H9 (cell line): Measurements from ENCODE around the gene CPSF4L. TPM values are rescaled to one million over a fixed set of nuclear protein-coding genes. Genes with fewer than 3 reads are reported as not detected.

Experiments used
- DNase-seq: peaks from one replicate; pipeline ENCODE4 v3.0.0-alpha.2; 2017
- H2AFZ ChIP-seq: one replicate; pipeline ENCODE4 v1.6.1; 2013; ENCODE audit warnings: mild to moderate bottlenecking, low read length, control low read depth, moderate library complexity
- H2AK5ac ChIP-seq: 2 replicates; pipeline ENCODE4 v1.6.1; 2013; ENCODE audit warnings: low read length, control low read depth, mixed read lengths; ENCODE audit not compliant: insufficient read length
- H2BK120ac ChIP-seq: one replicate; pipeline ENCODE4 v1.6.1; 2013; ENCODE audit warnings: low read depth, mild to moderate bottlenecking, low read length, control low read depth, inconsistent platforms; ENCODE audit not compliant: poor library complexity, severe bottlenecking
- H2BK12ac ChIP-seq: 2 replicates; pipeline ENCODE4 v1.6.1; 2013; ENCODE audit warnings: low read length, control low read depth, mixed read lengths, low read depth; ENCODE audit not compliant: insufficient read length
- H2BK15ac ChIP-seq: 2 replicates; pipeline ENCODE4 v1.6.1; 2013; ENCODE audit warnings: low read depth, low read length, control low read depth
- H2BK20ac ChIP-seq: one replicate; pipeline ENCODE4 v1.6.1; 2013; ENCODE audit warnings: low read depth, mild to moderate bottlenecking, low read length, control low read depth, inconsistent platforms; ENCODE audit not compliant: poor library complexity, severe bottlenecking
- H2BK5ac ChIP-seq: 2 replicates; pipeline ENCODE4 v1.6.1; 2013; ENCODE audit warnings: low read length, control low read depth, mixed read lengths; ENCODE audit not compliant: insufficient read length
- H3K14ac ChIP-seq: 2 replicates; pipeline ENCODE4 v1.6.1; 2013; ENCODE audit warnings: low read length, control low read depth; ENCODE audit not compliant: insufficient read depth
- H3K18ac ChIP-seq: 2 replicates; pipeline ENCODE4 v1.6.1; 2013; ENCODE audit warnings: low read depth, mild to moderate bottlenecking, mixed read lengths, low read length, control low read depth; ENCODE audit not compliant: insufficient read length
- H3K23ac ChIP-seq: 2 replicates; pipeline ENCODE4 v1.6.1; 2013; ENCODE audit warnings: low read length, control low read depth, mixed read lengths, low read depth; ENCODE audit not compliant: insufficient read length
- H3K23me2 ChIP-seq: 2 replicates; pipeline ENCODE4 v1.6.1; 2013; ENCODE audit warnings: low read depth, mild to moderate bottlenecking, mixed read lengths, low read length, control low read depth; ENCODE audit not compliant: insufficient read length, poor library complexity, severe bottlenecking
- H3K27ac ChIP-seq: 2 replicates; pipeline ENCODE4 v1.5.1; 2013; ENCODE audit warnings: low read length, control low read depth, mixed read lengths, low read depth; ENCODE audit not compliant: insufficient read length
- H3K27me3 ChIP-seq: 2 replicates; pipeline ENCODE4 v1.6.1; 2013; ENCODE audit warnings: low read length, control low read depth, inconsistent platforms; ENCODE audit not compliant: insufficient read depth
- H3K4ac ChIP-seq: 2 replicates; pipeline ENCODE4 v1.6.1; 2013; ENCODE audit warnings: low read depth, mild to moderate bottlenecking, control low read depth, inconsistent platforms, low read length, moderate library complexity
- H3K4me1 ChIP-seq: 2 replicates; pipeline ENCODE4 v1.6.1; 2013; ENCODE audit warnings: low read length, control low read depth, inconsistent platforms; ENCODE audit not compliant: insufficient read depth
- H3K4me2 ChIP-seq: 2 replicates; pipeline ENCODE4 v1.6.1; 2013; ENCODE audit warnings: low read length, control low read depth, mixed read lengths; ENCODE audit not compliant: insufficient read length, insufficient read depth
- H3K56ac ChIP-seq: 2 replicates; pipeline ENCODE4 v1.6.1; 2013; ENCODE audit warnings: low read depth, mild to moderate bottlenecking, mixed read lengths, low read length, control low read depth; ENCODE audit not compliant: insufficient read length
- H3K79me1 ChIP-seq: 2 replicates; pipeline ENCODE4 v1.6.1; 2013; ENCODE audit warnings: low read depth, mild to moderate bottlenecking, moderate library complexity, low read length, control low read depth, inconsistent platforms; ENCODE audit not compliant: insufficient read depth, poor library complexity, severe bottlenecking
- H3K79me2 ChIP-seq: 2 replicates; pipeline ENCODE4 v1.6.1; 2013; ENCODE audit warnings: low read length, control low read depth, inconsistent platforms; ENCODE audit not compliant: insufficient read depth
- H3K9ac ChIP-seq: 2 replicates; pipeline ENCODE4 v1.6.1; 2013; ENCODE audit warnings: low read length, control low read depth, mixed read lengths; ENCODE audit not compliant: insufficient read length; ENCODE audit errors: extremely low read depth
- H3K9me3 ChIP-seq: one replicate; pipeline ENCODE4 v1.6.1; 2013; ENCODE audit warnings: low read depth, low read length, inconsistent platforms; ENCODE audit not compliant: control insufficient read depth
- H3T11ph ChIP-seq: one replicate; pipeline ENCODE4 v1.6.1; 2013; ENCODE audit warnings: mild to moderate bottlenecking, low read length, control low read depth, inconsistent platforms
- H4K20me1 ChIP-seq: one replicate; pipeline ENCODE4 v1.6.1; 2013; ENCODE audit not compliant: control insufficient read depth, insufficient read length, insufficient read depth
- H4K5ac ChIP-seq: 2 replicates; pipeline ENCODE4 v1.6.1; 2013; ENCODE audit warnings: low read depth, mild to moderate bottlenecking, mixed read lengths, low read length, control low read depth; ENCODE audit not compliant: insufficient read length
- H4K8ac ChIP-seq: replicated peaks from 2 replicates; pipeline ENCODE4 v1.6.1; 2013; ENCODE audit warnings: low read length, control low read depth, mixed read lengths, low read depth; ENCODE audit not compliant: insufficient read length
- H4K91ac ChIP-seq: 2 replicates; pipeline ENCODE4 v1.6.1; 2013; ENCODE audit warnings: low read depth, mild to moderate bottlenecking, moderate library complexity, mixed read lengths, low read length, control low read depth; ENCODE audit not compliant: insufficient read length
- H3K27ac Mint-ChIP-seq, 3 experiments: 2 replicates in 2 of 3; 3 replicates in 1 of 3; pipeline ENCODE4 v1.8.0; 2020 to 2021; ENCODE audit warnings: mixed read lengths in 3 of 3, mild to moderate bottlenecking in 1 of 3, moderate library complexity in 1 of 3
- H3K27me3 Mint-ChIP-seq: 2 replicates; pipeline ENCODE4 v1.8.0; 2021; ENCODE audit warnings: low read depth, mild to moderate bottlenecking, moderate library complexity, mixed read lengths
- H3K36me3 Mint-ChIP-seq, 3 experiments: 2 replicates in 2 of 3; 3 replicates in 1 of 3; pipeline ENCODE4 v1.8.0; 2020 to 2021; ENCODE audit warnings: low read depth in 3 of 3, mixed read lengths in 3 of 3; ENCODE audit not compliant: insufficient read depth in 1 of 3
- H3K4me1 Mint-ChIP-seq, 2 experiments: 2 replicates each; pipeline ENCODE4 v1.8.0; 2020; ENCODE audit warnings: mixed read lengths in 2 of 2
- H3K4me3 Mint-ChIP-seq, 2 experiments: 2 replicates in 1 of 2; 3 replicates in 1 of 2; pipeline ENCODE4 v1.8.0; 2020 to 2021; ENCODE audit warnings: mild to moderate bottlenecking in 2 of 2, mixed read lengths in 2 of 2, moderate library complexity in 1 of 2
- H3K9me3 Mint-ChIP-seq, 2 experiments: 2 replicates in 1 of 2; 3 replicates in 1 of 2; pipeline ENCODE4 v1.8.0; 2020; ENCODE audit warnings: mild to moderate bottlenecking in 2 of 2, mixed read lengths in 2 of 2, moderate library complexity in 1 of 2
- WGBS: extraction: QIAGEN DNeasy Blood & Tissue Kit; methylation state at CpG from one replicate; pipeline ENCODE4 v1.1.7; 2013; ENCODE audit warnings: missing lambda C conversion rate, low lambda C conversion rate, mixed read lengths; ENCODE audit not compliant: insufficient read length; ENCODE audit errors: extremely low coverage; 5-methylcytosine and 5-hydroxymethylcytosine counted together
- total RNA-seq: library from RNA; stranded (reverse); gene quantifications from 2 replicates; pipeline ENCODE4 v1.2.1, GENCODE V29; 2021
- TF ChIP-seq, protein P1 (sequence below): fragments of 200-600 bp; sonication (generic); conservative IDR thresholded peaks from 3 replicates; pipeline ENCODE4 v1.8.0; 2021; ENCODE audit warnings: antibody characterized with exemption, mild to moderate bottlenecking

Gene CPSF4L
- total RNA-seq, 1 experiment from 2014 or later, result not detected

DNA sequence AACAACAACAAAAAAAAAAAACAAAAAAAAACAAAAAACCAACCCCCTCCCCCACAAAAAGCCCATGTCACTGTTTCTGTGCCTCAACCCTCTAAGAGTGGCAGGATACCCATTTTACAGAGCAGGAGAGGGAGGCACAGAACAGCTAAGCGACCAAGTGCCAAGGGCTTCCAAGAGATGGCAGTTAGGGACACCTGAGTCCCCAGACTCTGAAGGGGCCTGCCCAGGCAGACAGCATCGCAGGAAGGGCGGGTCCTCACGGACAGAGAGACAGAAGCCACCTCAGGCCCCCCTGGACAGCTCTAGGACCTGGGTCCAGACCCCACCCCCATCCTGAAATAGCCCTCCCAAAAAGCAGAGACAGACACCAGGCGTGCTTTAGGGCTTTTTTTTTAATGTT, 21.6 kb upstream of the CPSF4L start:
- no peak overlapping the region for H3K18ac ChIP-seq
- H3K4me2 ChIP-seq, result no peak overlapping the region
- H3K27me3 ChIP-seq, result no peaks in the 10 kb centered on the region
- TF ChIP-seq, protein P1, sequence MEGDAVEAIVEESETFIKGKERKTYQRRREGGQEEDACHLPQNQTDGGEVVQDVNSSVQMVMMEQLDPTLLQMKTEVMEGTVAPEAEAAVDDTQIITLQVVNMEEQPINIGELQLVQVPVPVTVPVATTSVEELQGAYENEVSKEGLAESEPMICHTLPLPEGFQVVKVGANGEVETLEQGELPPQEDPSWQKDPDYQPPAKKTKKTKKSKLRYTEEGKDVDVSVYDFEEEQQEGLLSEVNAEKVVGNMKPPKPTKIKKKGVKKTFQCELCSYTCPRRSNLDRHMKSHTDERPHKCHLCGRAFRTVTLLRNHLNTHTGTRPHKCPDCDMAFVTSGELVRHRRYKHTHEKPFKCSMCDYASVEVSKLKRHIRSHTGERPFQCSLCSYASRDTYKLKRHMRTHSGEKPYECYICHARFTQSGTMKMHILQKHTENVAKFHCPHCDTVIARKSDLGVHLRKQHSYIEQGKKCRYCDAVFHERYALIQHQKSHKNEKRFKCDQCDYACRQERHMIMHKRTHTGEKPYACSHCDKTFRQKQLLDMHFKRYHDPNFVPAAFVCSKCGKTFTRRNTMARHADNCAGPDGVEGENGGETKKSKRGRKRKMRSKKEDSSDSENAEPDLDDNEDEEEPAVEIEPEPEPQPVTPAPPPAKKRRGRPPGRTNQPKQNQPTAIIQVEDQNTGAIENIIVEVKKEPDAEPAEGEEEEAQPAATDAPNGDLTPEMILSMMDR, result no peak
- no peak overlapping the region for H2BK15ac ChIP-seq
- H2BK20ac ChIP-seq, result no peak overlapping the region
- no peak overlapping the region for H3K14ac ChIP-seq
- no peak overlapping the region for H3T11ph ChIP-seq
- no peak overlapping the region for H2BK12ac ChIP-seq
- no peaks in the 10 kb centered on the region for H3K27me3 Mint-ChIP-seq
- peaks cover 3% of the 10 kb centered on the region; the same call in 1 of the 2 replicates for H3K4me1 ChIP-seq
- H2BK120ac ChIP-seq, result no peak overlapping the region
- peaks cover 33 to 44% of the 10 kb centered on the region in 2 experiments for H3K4me1 Mint-ChIP-seq
- no peak overlapping the region for H4K5ac ChIP-seq
- no peaks in the 10 kb centered on the region for H3K9me3 Mint-ChIP-seq
- no peaks in the 10 kb centered on the region for H3K79me1 ChIP-seq
- H3K9ac ChIP-seq, result no peak overlapping the region
- no peaks in the 10 kb centered on the region for H3K23me2 ChIP-seq
- peak overlapping the region in 1 of 3 experiments; percentile 77; a peak in 1 of 7 replicates for H3K27ac Mint-ChIP-seq
- no peak for DNase-seq
- no peaks in the 10 kb centered on the region for H3K9me3 ChIP-seq
- H2AK5ac ChIP-seq, result no peak overlapping the region
- H3K79me2 ChIP-seq, result no peaks in the 10 kb centered on the region
- H3K56ac ChIP-seq, result no peak overlapping the region
- no peak overlapping the region for H2BK5ac ChIP-seq
- H3K27ac ChIP-seq, result no peak overlapping the region
- H4K20me1 ChIP-seq, result no peaks in the 10 kb centered on the region
- no peak overlapping the region for H4K91ac ChIP-seq
- H3K23ac ChIP-seq, result no peak overlapping the region
- H2AFZ ChIP-seq, result no peak overlapping the region
- H3K36me3 Mint-ChIP-seq, result peaks cover 2 to 9% (median 7%) of the 10 kb centered on the region in 3 experiments; a peak in 6 of 7 replicates
- no peak overlapping the region for H3K4me3 Mint-ChIP-seq
- no CpG with 5 or more reads among the region's 5 CpGs for WGBS
- H3K4ac ChIP-seq, result no peak overlapping the region
- no peak overlapping the region for H4K8ac ChIP-seq
